GM12878 (cell line): ENCODE results near the gene CREB3L1. TPM values are rescaled to one million over a fixed set of nuclear protein-coding genes. Genes with fewer than 3 reads are reported as not detected.
"Not testable (repeated sequence)": the region's sequence is repeated elsewhere in the genome, so short reads cannot be mapped to it uniquely, and the experiment has no call there.

ENCODE experiments used
- ATAC-seq: fragments of 200-7000 bp; cut with Tn5 transposase; 3 replicates; pipeline ENCODE4 v1.9.1; 2020; ENCODE audit warnings: mild to moderate bottlenecking, moderate library complexity
- BruUV-seq: library from RNA; stranded (reverse); fragments of 400-500 nt; replicated peaks from 2 replicates; lab custom pipeline; 2021; lab: Mats Ljungman, UMichigan
- CTCF ChIA-PET: fragments of 300-600 bp; sonication (Branson Sonifier 250); formaldehyde crosslinking; extraction: SDS; loops from one replicate; lab custom pipeline; 2021; ENCODE audit warnings: inconsistent platforms; lab: Yijun Ruan, JAX
- POLR2A ChIA-PET: fragments of 350-600 bp; formaldehyde crosslinking; extraction: SDS; loops from one replicate; lab custom pipeline; 2021; ENCODE audit warnings: inconsistent platforms; lab: Charles Lee
- RAD21 ChIA-PET: fragments of 300-600 bp; sonication (Branson Sonifier 250); formaldehyde crosslinking; loops from one replicate; lab custom pipeline; 2023; ENCODE audit warnings: antibody characterized with exemption; ENCODE audit not compliant: unreplicated experiment; lab: Charles Lee
- SMC1A ChIA-PET: fragments of 300-600 bp; sonication (Branson Sonifier 250); formaldehyde crosslinking; loops from one replicate; lab custom pipeline; 2023; ENCODE audit not compliant: unreplicated experiment, uncharacterized antibody; lab: Charles Lee
- DNase-seq: peaks from one replicate; pipeline ENCODE4 v3.0.0-alpha.2; 2011; ENCODE audit warnings: low read depth, low spot score
- FAIRE-seq: peaks from 3 replicates; lab custom pipeline; 2011; peaks lifted over from hg19 to GRCh38; lab: Jason Lieb, UNC
- H2AFZ ChIP-seq: 2 replicates; pipeline ENCODE4 v1.6.0; 2011; ENCODE audit warnings: low read depth, low read length, control low read depth; ENCODE audit not compliant: control insufficient read depth
- H3K27ac ChIP-seq: 2 replicates; pipeline ENCODE4 v1.5.1; 2011; ENCODE audit warnings: control low read depth; ENCODE audit not compliant: control insufficient read depth, insufficient read depth
- H3K27me3 ChIP-seq, 2 experiments: replicated peaks in 1 of 2; 2 replicates each; pipeline versions ENCODE4 v1.6.0 to v1.6.1; 2011; ENCODE audit warnings: low read length in 1 of 2; ENCODE audit not compliant: control insufficient read depth in 2 of 2, insufficient read depth in 2 of 2
- H3K36me3 ChIP-seq, 2 experiments: 2 replicates each; pipeline ENCODE4 v1.5.1; 2011; ENCODE audit warnings: low read length in 1 of 2; ENCODE audit not compliant: control insufficient read depth in 2 of 2, insufficient read depth in 2 of 2
- H3K4me1 ChIP-seq: 2 replicates; pipeline ENCODE4 v1.6.1; 2011; ENCODE audit warnings: mild to moderate bottlenecking, low read length, moderate library complexity, mixed read lengths; ENCODE audit not compliant: control insufficient read depth, insufficient read depth
- H3K4me2 ChIP-seq: 2 replicates; pipeline ENCODE4 v1.6.0; 2011; ENCODE audit warnings: control low read depth; ENCODE audit not compliant: control insufficient read depth, insufficient read depth
- H3K4me3 ChIP-seq: fragments of 200-600 bp; sonication (generic); 2 replicates; pipeline ENCODE4 v1.5.1; 2016
- H3K79me2 ChIP-seq: 2 replicates; pipeline ENCODE4 v1.6.0; 2011; ENCODE audit warnings: low read length; ENCODE audit not compliant: control insufficient read depth, insufficient read depth
- H3K9ac ChIP-seq: 2 replicates; pipeline ENCODE4 v1.8.0; 2011; ENCODE audit warnings: low read length, control low read depth, mixed read lengths; ENCODE audit not compliant: control insufficient read depth, insufficient read depth
- H3K9me3 ChIP-seq: replicated peaks from 3 replicates; pipeline ENCODE4 v1.5.1; 2011; ENCODE audit warnings: mild to moderate bottlenecking, low read length; ENCODE audit not compliant: control insufficient read depth, insufficient read depth
- H4K20me1 ChIP-seq: 2 replicates; pipeline ENCODE4 v1.6.0; 2011; ENCODE audit not compliant: control insufficient read depth, insufficient read depth
- ATF2 ChIP-seq: IDR thresholded peaks from 2 replicates; pipeline ENCODE4 v1.6.1; 2012; ENCODE audit warnings: low read length, inconsistent platforms
- ATF7 ChIP-seq: fragments of 450-650 bp; IDR thresholded peaks from 2 replicates; pipeline ENCODE4 v1.6.1; 2016; ENCODE audit warnings: low read depth, mild to moderate bottlenecking
- EGR1 ChIP-seq, 2 experiments: IDR thresholded peaks; 1 replicate in 1 of 2; 2 replicates in 1 of 2; pipeline ENCODE4 v1.6.1; 2011 to 2012; ENCODE audit warnings: low read depth in 2 of 2, low read length in 2 of 2, borderline replicate concordance in 1 of 2, mild to moderate bottlenecking in 1 of 2, moderate library complexity in 1 of 2
- ETV6 ChIP-seq, 2 experiments: fragments of 450-650 bp in 1 of 2; IDR thresholded peaks in 1 of 2; conservative IDR thresholded peaks in 1 of 2; 2 replicates each; pipeline ENCODE4 v1.6.1; 2014; ENCODE audit warnings: antibody characterized with exemption in 1 of 2, borderline replicate concordance in 1 of 2, low read depth in 1 of 2, mild to moderate bottlenecking in 1 of 2, moderate library complexity in 1 of 2
- NFXL1 ChIP-seq: fragments of 450-650 bp; IDR thresholded peaks from 2 replicates; pipeline ENCODE4 v1.6.1; 2017; ENCODE audit warnings: antibody characterized with exemption, mild to moderate bottlenecking, borderline replicate concordance
- NFYA ChIP-seq: IDR thresholded peaks from 2 replicates; pipeline ENCODE4 v1.6.1; 2011; ENCODE audit warnings: low read depth, mild to moderate bottlenecking, low read length, improper control_type of control experiment, borderline replicate concordance
- NFYB ChIP-seq: IDR thresholded peaks from 2 replicates; pipeline ENCODE4 v1.6.1; 2011; ENCODE audit warnings: low read depth, mild to moderate bottlenecking, low read length, improper control_type of control experiment, moderate library complexity; ENCODE audit not compliant: insufficient read depth
- NRF1 ChIP-seq: conservative IDR thresholded peaks from 2 replicates; pipeline ENCODE4 v1.6.1; 2011; ENCODE audit warnings: mild to moderate bottlenecking, low read depth, low read length, improper control_type of control experiment
- POLR2AphosphoS2 ChIP-seq: IDR thresholded peaks from 2 replicates; pipeline ENCODE4 v1.6.1; 2011; ENCODE audit warnings: low read depth, mild to moderate bottlenecking, low read length, improper control_type of control experiment, moderate library complexity
- RFX5 ChIP-seq: IDR thresholded peaks from 2 replicates; pipeline ENCODE4 v1.6.1; 2011; ENCODE audit warnings: low read depth, low read length, improper control_type of control experiment
- SMAD5 ChIP-seq: IDR thresholded peaks from 2 replicates; pipeline ENCODE4 v1.6.1; 2016; ENCODE audit warnings: antibody characterized with exemption, low read depth
- TCF3 ChIP-seq: IDR thresholded peaks from 2 replicates; pipeline ENCODE4 v1.6.1; 2012; ENCODE audit warnings: low read depth, mild to moderate bottlenecking, low read length, borderline replicate concordance; ENCODE audit not compliant: insufficient read depth
- TCF7 ChIP-seq: IDR thresholded peaks from 2 replicates; pipeline ENCODE4 v1.6.1; 2014; ENCODE audit warnings: antibody characterized with exemption, borderline replicate concordance
- ZBED1 ChIP-seq: IDR thresholded peaks from 2 replicates; pipeline ENCODE4 v1.6.1; 2016; ENCODE audit warnings: borderline replicate concordance
- ZSCAN29 ChIP-seq: fragments of 450-650 bp; IDR thresholded peaks from 2 replicates; pipeline ENCODE4 v1.6.1; 2017; ENCODE audit warnings: mild to moderate bottlenecking, moderate library complexity
- WGBS: methylation state at CpG from one replicate; pipeline ENCODE4 v1.1.6; 2016; ENCODE audit warnings: low lambda C conversion rate; ENCODE audit not compliant: insufficient replicate concordance, insufficient coverage; ENCODE audit errors: missing lambda C conversion rate; 5-methylcytosine and 5-hydroxymethylcytosine counted together
- in situ Hi-C: fragments of 300-500 bp; cut with MboI; formaldehyde crosslinking; loops from 9 replicates; pipeline ENCODE4 v1.14.3; 2018; ENCODE audit warnings: mixed read lengths
- intact Hi-C: fragments of 100-400 bp; cut with micrococcal nuclease; formaldehyde crosslinking; loops from one replicate; pipeline ENCODE4 v1.14.2; 2022; ENCODE audit not compliant: unreplicated experiment
- polyA plus RNA-seq, 11 experiments: library from polyadenylated mRNA; depleted of rRNA in 4 of 11; unstranded in 6 of 11; stranded (reverse) in 5 of 11; fragments of >200 nt; fragmentation: Nextera tagmentation in 4 of 11; fragmentation: Illumina TruSeq in 1 of 11; extraction: Ambion mirVana in 4 of 11; extraction: Trizol in 1 of 11; gene quantifications; 1 replicate in 1 of 11; 2 replicates in 10 of 11; pipeline versions ENCODE4 v1.2.1 to v1.2.3, GENCODE V29; 2011 to 2016; ENCODE audit warnings: inconsistent platforms in 2 of 11, missing spikeins in 2 of 11, low read depth in 1 of 11
- total RNA-seq, 4 experiments: library from RNA; depleted of rRNA in 3 of 4; stranded (reverse); fragments of >200 nt in 3 of 4; fragmentation: Illumina TruSeq in 1 of 4; extraction: Trizol in 1 of 4; gene quantifications; 2 replicates each; pipeline versions ENCODE4 v1.2.1 to v1.2.3, GENCODE V29; 2013 to 2021

The CREB3L1 gene
- total and polyA plus RNA-seq, 10 of the 15 experiments (the other 5 are each of a cell fraction or from before 2014, with no cell fraction given): 0.03 to 1.4 (median 0.22) TPM

- TF ChIP-seq POLR2AphosphoS2: no peak
- no peak for TF ChIP-seq ATF2
- TF ChIP-seq NRF1: no peak
- TF ChIP-seq TCF3: no peak
- TF ChIP-seq, all 136 proteins: peak for 0
Measured at GRCh38 chr11:46254133-46254491, 23.4 kb upstream of the CREB3L1 start (continued).

- FAIRE-seq: no peak
- intact Hi-C loops: no loop called here
- 64% methylated on average over 3 of the region's 3 CpGs for WGBS
Measured at GRCh38 chr11:46256540-46257001, 20.9 kb upstream of the CREB3L1 start.

GRCh38 chr11:46259347-46259746, 18.1 kb upstream of the CREB3L1 start:
- ATAC-seq, H3K9ac ChIP-seq, H3K4me3 ChIP-seq, H2AFZ ChIP-seq, in situ Hi-C loops, H4K20me1 ChIP-seq, H3K4me1 ChIP-seq, H3K4me2 ChIP-seq, H3K79me2 ChIP-seq, H3K36me3 ChIP-seq, FAIRE-seq, H3K27me3 ChIP-seq, DNase-seq, intact Hi-C loops, BruUV-seq, H3K9me3 ChIP-seq, H3K27ac ChIP-seq: not testable (repeated sequence)
- ChIA-PET CTCF (interaction anchor here (0.6 to 1.6 kb wide), 3 partner anchors 10 to 51 kb away, joined by 3 to 4 read pairs (median 3); no protein-coding TSS in a partner anchor), SMC1A (interaction anchor here (0.9 to 1.1 kb wide), 3 partner anchors 10 to 19 kb away, joined by 3 read pairs; partner anchors contain the start of gene CREB3L1), RAD21 (interaction anchor here (0.9 to 1.3 kb wide), 2 partner anchors 16 to 86 kb away, joined by 3 read pairs; no protein-coding TSS in a partner anchor), POLR2A (interaction anchor here (0.6 to 1.0 kb wide), 3 partner anchors 9 to 241 kb away, joined by 3 to 4 read pairs (median 3); no protein-coding TSS in a partner anchor)
- WGBS: 55% methylated on average over 5 of the region's 5 CpGs

More at GRCh38 chr11:46256540-46257001, 20.9 kb upstream of the CREB3L1 start:
- no peak for TF ChIP-seq EGR1 (IDR thresholded peaks at IDR 0.05; ENCODE audit: borderline replicate concordance in 1 of 2, low read depth in 2 of 2, low read length in 2 of 2)
- TF ChIP-seq NFXL1: no peak
- TF ChIP-seq ZBED1: no peak
- no peak for TF ChIP-seq NFYB
- TF ChIP-seq ZSCAN29: no peak
- no peak for TF ChIP-seq RFX5
- TF ChIP-seq ATF7: no peak
- no peak for TF ChIP-seq TCF7
- TF ChIP-seq ETV6 (conservative IDR thresholded peaks at IDR 0.05 in 1 of 2, IDR thresholded peaks at IDR 0.05 in 1 of 2; ENCODE audit: borderline replicate concordance in 1 of 2, low read depth in 1 of 2): no peak
- TF ChIP-seq NFYA: no peak
- no peak for TF ChIP-seq SMAD5
- Histone ChIP-seq H3K36me3 (no peaks in the 10 kb centered on the region), H3K27ac (no peak overlapping the region), H4K20me1 (no peaks in the 10 kb centered on the region), H3K4me2 (no peak overlapping the region), H3K9ac (no peak overlapping the region), H3K9me3 (no peaks in the 10 kb centered on the region), H3K4me1 (no peaks in the 10 kb centered on the region), H2AFZ (no peak overlapping the region), H3K4me3 (no peak overlapping the region), H3K27me3 (no peaks in the 10 kb centered on the region), H3K79me2 (no peaks in the 10 kb centered on the region)
- no peak for DNase-seq
- SMC1A ChIA-PET: interaction anchor here (0.7 to 1.5 kb wide), 3 partner anchors 9 to 53 kb away, joined by 3 to 5 read pairs (median 3); no protein-coding TSS in a partner anchor
- ATAC-seq: no peak
- POLR2A ChIA-PET: no interaction called here
- CTCF ChIA-PET: interaction anchor here (0.9 to 1.4 kb wide), 4 partner anchors 13 to 54 kb away, joined by 3 to 6 read pairs (median 4); no protein-coding TSS in a partner anchor
- in situ Hi-C loops: no loop called here
- RAD21 ChIA-PET: no interaction called here
- BruUV-seq: no TSS peak
